GM12892 (cell line): Measurements from ENCODE around the gene TSPAN9.

Experiments used
- DNase-seq: peaks from one replicate; pipeline ENCODE4 v3.0.0; 2011; ENCODE audit not compliant: insufficient read length
- FAIRE-seq: peaks from 2 replicates; lab custom pipeline; 2011; peaks lifted over from hg19 to GRCh38; lab: Jason Lieb, UNC
- POLR2A ChIP-seq: IDR thresholded peaks from 2 replicates; pipeline ENCODE4 v1.6.1; 2011; ENCODE audit warnings: low read depth, low read length, control low read depth
- POLR2AphosphoS5 ChIP-seq: IDR thresholded peaks from 2 replicates; pipeline ENCODE4 v1.6.1; 2011; ENCODE audit warnings: low read depth, low read length, control low read depth
- TAF1 ChIP-seq: IDR thresholded peaks from 2 replicates; pipeline ENCODE4 v1.6.1; 2011; ENCODE audit warnings: low read depth, mild to moderate bottlenecking, control low read depth, low read length, borderline replicate concordance

Gene TSPAN9

GRCh38 chr12:3271146-3271545 is 194.0 kb downstream of the TSPAN9 start:
- no peak for FAIRE-seq
- TF ChIP-seq TAF1 (no peak), POLR2AphosphoS5 (no peak)
- DNase-seq = no peak

- TF ChIP-seq POLR2A (no peak), POLR2AphosphoS5 (no peak), TAF1 (no peak)
- no peak for FAIRE-seq
- DNase-seq = no peak
Measured at GRCh38 chr12:3271639-3272038, 194.5 kb downstream of the TSPAN9 start.

DNA sequence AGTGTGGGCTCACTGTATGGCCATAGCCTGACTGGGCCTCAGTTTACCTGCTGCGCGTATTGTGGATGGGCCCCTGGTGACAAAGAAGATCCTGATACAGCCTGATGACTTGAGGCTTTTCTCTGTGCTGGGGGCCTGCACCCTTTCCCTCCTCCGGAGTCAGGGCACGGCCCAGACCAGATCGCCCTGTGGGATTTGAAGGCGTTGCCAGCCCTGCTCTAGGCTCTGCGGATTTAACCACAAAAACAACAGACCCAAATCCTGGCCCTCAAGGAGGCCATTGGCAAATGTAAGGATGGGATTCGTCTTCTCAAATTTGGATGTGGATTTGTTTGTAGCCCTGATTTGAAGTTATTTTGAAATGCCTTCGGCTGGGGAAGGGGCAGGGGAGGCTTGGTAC is 195.8 kb downstream of the TSPAN9 start:
- DNase-seq (no peak), FAIRE-seq (no peak)
- TF ChIP-seq TAF1 = no peak
- TF ChIP-seq POLR2AphosphoS5 = no peak
- no peak for TF ChIP-seq POLR2A

DNA sequence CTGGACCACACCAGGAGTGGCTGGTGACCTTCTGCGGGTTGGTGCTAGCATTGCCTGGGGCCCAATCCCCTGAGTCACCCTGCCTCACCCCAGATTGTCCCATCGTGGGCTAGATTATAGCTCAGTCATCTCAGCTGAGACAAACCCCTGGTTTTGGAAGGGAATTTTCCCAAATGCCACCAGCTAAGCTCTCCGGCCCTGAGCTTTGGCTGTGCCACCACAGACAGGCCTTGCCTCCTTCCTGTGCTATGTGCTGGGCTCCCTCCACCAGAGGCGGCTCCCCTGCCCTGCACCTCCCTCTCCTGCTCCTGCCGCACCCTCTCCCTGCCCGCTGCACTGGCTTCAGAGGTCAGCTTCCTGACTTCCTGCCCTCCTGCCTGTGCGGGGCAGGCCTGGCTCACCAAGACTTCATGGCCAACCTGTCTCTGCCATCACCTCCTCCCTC is 196.3 kb downstream of the TSPAN9 start:
- FAIRE-seq = no peak
- TF ChIP-seq POLR2A = no peak
- TF ChIP-seq POLR2AphosphoS5 = no peak
- TF ChIP-seq TAF1 = no peak
- DNase-seq = no peak

GRCh38 chr12:3274664-3275063 is 197.5 kb downstream of the TSPAN9 start:
- no peak for DNase-seq
- TF ChIP-seq POLR2AphosphoS5 (no peak), TAF1 (no peak), POLR2A (no peak)
- no peak for FAIRE-seq

- DNase-seq (peak; percentile 88), FAIRE-seq (peak; percentile 72)
- TF ChIP-seq POLR2AphosphoS5 = no peak
Measured at GRCh38 chr12:3275171-3276041, 198.2 kb downstream of the TSPAN9 start.

DNA sequence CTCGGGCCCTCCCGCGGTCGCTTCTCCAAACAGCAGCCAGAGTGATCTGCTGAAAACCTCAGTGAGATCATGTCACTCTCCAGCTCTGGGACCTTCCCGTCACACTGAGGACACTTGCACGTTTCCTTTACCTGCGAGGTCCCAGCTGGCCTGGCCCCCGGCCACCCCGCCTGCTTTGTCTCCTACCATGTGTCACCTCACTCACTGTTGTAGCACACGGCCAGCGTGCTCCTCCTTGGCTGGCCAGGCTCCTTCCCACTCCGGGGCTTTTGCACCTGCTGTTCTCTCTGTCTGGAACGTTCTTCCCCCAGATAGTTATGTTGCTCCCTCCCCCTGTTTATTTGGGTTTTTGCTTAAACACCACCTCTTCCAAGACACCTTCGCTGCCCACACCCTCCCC is 199.0 kb downstream of the TSPAN9 start:
- DNase-seq = no peak
- TF ChIP-seq POLR2A (no peak), POLR2AphosphoS5 (no peak), TAF1 (no peak)
- FAIRE-seq = no peak

GRCh38 chr12:3277306-3277943 is 200.2 kb downstream of the TSPAN9 start:
- DNase-seq = no peak
- no peak for FAIRE-seq
- TF ChIP-seq TAF1 (no peak), POLR2A (no peak), POLR2AphosphoS5 (no peak)

- DNase-seq (no peak), FAIRE-seq (no peak)
- TF ChIP-seq POLR2AphosphoS5 = no peak
- TF ChIP-seq TAF1 = no peak
- no peak for TF ChIP-seq POLR2A
Measured at GRCh38 chr12:3278681-3279414, 201.7 kb downstream of the TSPAN9 start.

DNA sequence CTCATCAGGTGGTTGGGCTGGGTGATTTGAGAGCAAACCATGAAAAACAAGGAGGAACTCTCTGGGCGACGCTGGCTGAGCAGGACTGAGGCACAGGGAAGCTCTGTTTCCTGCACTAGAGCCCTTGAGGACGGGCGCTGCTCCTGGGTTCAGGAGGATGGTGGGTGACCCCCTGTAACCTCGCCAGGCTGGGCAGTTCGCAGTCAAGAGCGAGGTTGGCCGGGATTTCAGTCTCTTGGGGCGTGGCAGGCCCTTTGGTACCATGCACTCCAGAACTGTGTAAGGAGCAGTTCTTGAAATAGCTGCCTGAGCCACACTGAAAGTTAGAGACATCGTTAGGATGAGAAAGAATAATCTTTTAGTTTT is 202.2 kb downstream of the TSPAN9 start:
- TF ChIP-seq POLR2A (no peak), POLR2AphosphoS5 (no peak), TAF1 (no peak)
- FAIRE-seq = no peak
- no peak for DNase-seq

GRCh38 chr12:3279832-3280231 is 202.7 kb downstream of the TSPAN9 start:
- TF ChIP-seq POLR2AphosphoS5 (no peak), TAF1 (no peak), POLR2A (no peak)
- DNase-seq (no peak), FAIRE-seq (no peak)

- DNase-seq (no peak), FAIRE-seq (no peak)
- no peak for TF ChIP-seq POLR2A
- TF ChIP-seq TAF1 = no peak
- TF ChIP-seq POLR2AphosphoS5 = no peak
Measured at GRCh38 chr12:3280967-3281366, 203.8 kb downstream of the TSPAN9 start.
